ENCODE results near the gene CYP3A7.

CYP3A7 gene

GRCh38 chr7:99766484-99767099 is 31.6 kb upstream of the CYP3A7 start:
- no peaks in the 10 kb centered on the region for H3K9me3 ChIP-seq (ENCODE audit: insufficient read depth, low read depth, low read length)
- no peaks in the 10 kb centered on the region for H4K20me1 ChIP-seq (ENCODE audit: insufficient read depth, low read length, poor library complexity, severe bottlenecking)
- H3K4me3 ChIP-seq (ENCODE audit: low read length, poor library complexity, severe bottlenecking): no peak overlapping the region
- H3K9me2 ChIP-seq (replicated peaks; ENCODE audit: low read depth, low read length): no peaks in the 10 kb centered on the region
- H3K36me3 ChIP-seq (ENCODE audit: insufficient read depth, low read length): no peaks in the 10 kb centered on the region
- no peak for TF ChIP-seq EZH2phosphoT487 (IDR thresholded peaks at IDR 0.05; ENCODE audit: borderline replicate concordance)
- TF ChIP-seq, protein P1, sequence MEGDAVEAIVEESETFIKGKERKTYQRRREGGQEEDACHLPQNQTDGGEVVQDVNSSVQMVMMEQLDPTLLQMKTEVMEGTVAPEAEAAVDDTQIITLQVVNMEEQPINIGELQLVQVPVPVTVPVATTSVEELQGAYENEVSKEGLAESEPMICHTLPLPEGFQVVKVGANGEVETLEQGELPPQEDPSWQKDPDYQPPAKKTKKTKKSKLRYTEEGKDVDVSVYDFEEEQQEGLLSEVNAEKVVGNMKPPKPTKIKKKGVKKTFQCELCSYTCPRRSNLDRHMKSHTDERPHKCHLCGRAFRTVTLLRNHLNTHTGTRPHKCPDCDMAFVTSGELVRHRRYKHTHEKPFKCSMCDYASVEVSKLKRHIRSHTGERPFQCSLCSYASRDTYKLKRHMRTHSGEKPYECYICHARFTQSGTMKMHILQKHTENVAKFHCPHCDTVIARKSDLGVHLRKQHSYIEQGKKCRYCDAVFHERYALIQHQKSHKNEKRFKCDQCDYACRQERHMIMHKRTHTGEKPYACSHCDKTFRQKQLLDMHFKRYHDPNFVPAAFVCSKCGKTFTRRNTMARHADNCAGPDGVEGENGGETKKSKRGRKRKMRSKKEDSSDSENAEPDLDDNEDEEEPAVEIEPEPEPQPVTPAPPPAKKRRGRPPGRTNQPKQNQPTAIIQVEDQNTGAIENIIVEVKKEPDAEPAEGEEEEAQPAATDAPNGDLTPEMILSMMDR (conservative IDR thresholded peaks at IDR 0.05; ENCODE audit: low read length): no peak
- H3K9ac ChIP-seq (ENCODE audit: low read depth, low read length, poor library complexity, severe bottlenecking): no peak overlapping the region
- no peaks in the 10 kb centered on the region for H3K27me3 ChIP-seq (ENCODE audit: insufficient read depth, low read length, poor library complexity, severe bottlenecking)
- H3K4me1 ChIP-seq (ENCODE audit: insufficient read depth, low read length, poor library complexity, severe bottlenecking): peaks cover 26% of the 10 kb centered on the region
- no peak overlapping the region for H3K4me2 ChIP-seq (ENCODE audit: low read depth, low read length, poor library complexity, severe bottlenecking)
- H3F3A ChIP-seq (ENCODE audit: low read depth): no peaks in the 10 kb centered on the region
- H2AFZ ChIP-seq (ENCODE audit: low read length): no peak overlapping the region
- no peaks in the 10 kb centered on the region for H3K79me2 ChIP-seq (ENCODE audit: insufficient read depth, low read length)

GRCh38 chr7:99764478-99764877 is 29.5 kb upstream of the CYP3A7 start:
- no peaks in the 10 kb centered on the region for H3K36me3 ChIP-seq (ENCODE audit: insufficient read depth, low read length)
- no peak overlapping the region for H2AFZ ChIP-seq (ENCODE audit: low read length)
- no peak overlapping the region for H3K4me3 ChIP-seq (ENCODE audit: low read length, poor library complexity, severe bottlenecking)
- no peak overlapping the region for H3K4me2 ChIP-seq (ENCODE audit: low read depth, low read length, poor library complexity, severe bottlenecking)
- H3K27me3 ChIP-seq (ENCODE audit: insufficient read depth, low read length, poor library complexity, severe bottlenecking): no peaks in the 10 kb centered on the region
- H4K20me1 ChIP-seq (ENCODE audit: insufficient read depth, low read length, poor library complexity, severe bottlenecking): no peaks in the 10 kb centered on the region
- peaks cover 26% of the 10 kb centered on the region for H3K4me1 ChIP-seq (ENCODE audit: insufficient read depth, low read length, poor library complexity, severe bottlenecking)
- H3K9ac ChIP-seq (ENCODE audit: low read depth, low read length, poor library complexity, severe bottlenecking): no peak overlapping the region
- TF ChIP-seq, protein P1 (conservative IDR thresholded peaks at IDR 0.05; ENCODE audit: low read length): no peak
- TF ChIP-seq EZH2phosphoT487 (IDR thresholded peaks at IDR 0.05; ENCODE audit: borderline replicate concordance): no peak
- no peaks in the 10 kb centered on the region for H3K9me3 ChIP-seq (ENCODE audit: insufficient read depth, low read depth, low read length)
- no peaks in the 10 kb centered on the region for H3F3A ChIP-seq (ENCODE audit: low read depth)
- no peaks in the 10 kb centered on the region for H3K9me2 ChIP-seq (replicated peaks; ENCODE audit: low read depth, low read length)
- no peaks in the 10 kb centered on the region for H3K79me2 ChIP-seq (ENCODE audit: insufficient read depth, low read length)

GRCh38 chr7:99762680-99763327 is 27.8 kb upstream of the CYP3A7 start:
- Histone ChIP-seq H3K9me2 (replicated peaks; ENCODE audit: low read depth, low read length) (no peaks in the 10 kb centered on the region), H2AFZ (ENCODE audit: low read length) (no peak overlapping the region), H3K4me2 (ENCODE audit: low read depth, low read length, poor library complexity, severe bottlenecking) (no peak overlapping the region)

More at GRCh38 chr7:99762680-99763327, 27.8 kb upstream of the CYP3A7 start:
- Histone ChIP-seq H3K4me3 (ENCODE audit: low read length, poor library complexity, severe bottlenecking) (no peak overlapping the region), H3F3A (ENCODE audit: low read depth) (no peaks in the 10 kb centered on the region), H3K9ac (ENCODE audit: low read depth, low read length, poor library complexity, severe bottlenecking) (no peak overlapping the region), H4K20me1 (ENCODE audit: insufficient read depth, low read length, poor library complexity, severe bottlenecking) (no peaks in the 10 kb centered on the region), H3K27me3 (ENCODE audit: insufficient read depth, low read length, poor library complexity, severe bottlenecking) (no peaks in the 10 kb centered on the region), H3K4me1 (ENCODE audit: insufficient read depth, low read length, poor library complexity, severe bottlenecking) (peaks cover 18% of the 10 kb centered on the region), H3K79me2 (ENCODE audit: insufficient read depth, low read length) (no peaks in the 10 kb centered on the region), H3K9me3 (ENCODE audit: insufficient read depth, low read depth, low read length) (no peaks in the 10 kb centered on the region), H3K36me3 (ENCODE audit: insufficient read depth, low read length) (no peaks in the 10 kb centered on the region)
- TF ChIP-seq EZH2phosphoT487 (IDR thresholded peaks at IDR 0.05; ENCODE audit: borderline replicate concordance): no peak
- TF ChIP-seq, protein P1 (conservative IDR thresholded peaks at IDR 0.05; ENCODE audit: low read length): no peak
